NCI-H748 (cell line): Measurements from ENCODE around the gene MRPS24.

ENCODE experiments used
- DNase-seq: peaks from one replicate; lab custom pipeline; 2025; ENCODE audit not compliant: unreplicated experiment; lab: John Stamatoyannopoulos, UW

MRPS24 gene

DNA sequence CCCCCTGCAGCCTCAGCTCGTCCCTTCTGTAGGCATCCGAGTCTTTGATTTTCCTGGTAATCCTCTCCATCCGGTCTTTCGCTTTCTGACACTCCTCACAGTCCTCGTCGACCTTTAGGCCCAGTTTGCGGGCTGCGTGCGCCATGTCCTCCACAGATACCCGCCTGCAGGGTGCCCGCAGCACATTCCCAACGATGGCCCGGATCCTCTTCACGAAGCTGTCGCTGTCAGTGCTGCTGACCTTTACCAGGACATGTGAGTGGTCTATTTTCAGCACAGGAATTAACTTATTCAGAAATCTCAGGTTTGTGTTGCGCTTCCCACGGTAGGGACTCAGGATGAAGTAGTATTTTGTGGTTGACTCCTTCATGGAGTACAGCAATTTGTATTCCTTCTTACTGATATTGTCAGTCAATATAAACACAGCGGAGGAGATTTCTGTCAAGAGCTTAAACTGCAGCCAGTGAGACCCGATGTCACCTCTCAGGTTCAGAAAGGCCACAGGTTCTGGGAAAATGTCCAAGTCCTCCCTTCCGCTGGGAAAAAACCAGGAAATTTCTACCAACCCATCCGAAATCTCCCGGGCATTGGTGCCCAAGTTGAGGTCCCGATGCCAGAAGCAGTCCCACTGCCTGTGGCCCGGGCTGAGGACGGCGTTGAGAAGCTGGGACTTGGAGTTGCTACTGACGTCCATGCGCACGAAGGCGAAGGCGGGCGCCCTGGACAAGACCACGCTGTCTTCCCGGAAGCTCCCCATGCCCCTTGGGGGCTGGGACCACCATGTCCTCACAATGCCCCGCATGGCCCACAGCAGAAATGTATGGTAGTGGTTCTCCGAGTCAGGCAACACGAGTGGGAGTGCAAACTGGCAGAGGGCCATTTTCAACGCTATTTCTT, 8.9 kb upstream of the MRPS24 start:
- no peak for DNase-seq

DNA sequence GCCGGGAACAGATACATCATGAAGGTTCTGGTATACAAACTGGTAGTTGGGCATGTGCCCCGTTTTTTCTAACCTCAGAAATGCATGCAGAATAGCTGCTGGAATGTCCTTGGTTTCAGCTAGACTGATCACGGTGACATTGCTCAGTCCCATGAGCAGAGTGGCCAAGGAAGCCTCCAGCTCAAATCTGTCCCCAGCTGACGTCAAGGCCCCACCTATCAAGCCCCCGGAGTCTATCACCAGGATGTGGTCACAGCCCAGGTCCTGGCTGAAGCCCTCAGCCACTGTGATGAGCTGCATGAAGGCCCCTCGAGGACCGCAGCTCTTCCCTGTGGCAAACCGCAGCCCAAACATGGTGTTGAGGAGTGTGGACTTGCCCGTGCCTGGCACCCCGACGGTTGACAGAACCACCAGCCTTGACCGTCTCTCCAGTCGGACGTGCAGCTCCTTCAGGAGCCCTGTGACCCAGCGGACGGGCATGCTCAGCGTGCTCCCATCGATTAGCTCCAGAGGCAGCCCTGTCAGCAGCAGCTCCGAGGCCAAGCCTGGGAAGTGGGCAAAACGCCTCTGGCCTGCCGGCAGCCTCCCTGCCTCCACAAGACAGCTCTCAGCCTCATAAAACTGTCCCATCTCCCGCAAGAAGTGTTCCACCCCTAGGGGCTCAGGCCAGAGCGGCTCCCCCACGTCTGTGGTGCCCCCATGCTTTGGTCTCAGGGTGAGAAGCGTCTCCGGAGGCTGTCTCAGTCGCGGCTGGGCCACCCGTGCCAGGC, 7.8 kb upstream of the MRPS24 start:
- no peak for DNase-seq

DNA sequence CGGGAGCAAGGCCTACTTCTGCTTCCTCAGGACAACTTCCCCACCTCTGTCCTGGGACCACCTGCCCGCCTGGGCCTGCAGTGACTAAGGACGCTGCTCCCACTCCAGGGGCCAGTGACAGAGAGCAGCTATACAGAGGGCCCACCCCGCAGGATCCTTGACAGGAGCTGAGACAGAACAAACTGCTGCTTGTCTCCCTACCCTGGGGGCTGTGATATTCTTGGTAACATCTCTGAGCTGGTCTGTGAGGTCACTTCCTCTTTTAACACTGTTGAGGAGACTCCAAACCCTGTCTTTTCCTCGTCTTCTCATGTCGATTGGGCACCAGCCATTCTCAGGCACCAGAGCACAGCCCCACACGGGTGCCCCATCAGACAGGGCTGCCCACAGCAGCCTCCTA, 6.9 kb upstream of the MRPS24 start:
- no peak for DNase-seq

DNA sequence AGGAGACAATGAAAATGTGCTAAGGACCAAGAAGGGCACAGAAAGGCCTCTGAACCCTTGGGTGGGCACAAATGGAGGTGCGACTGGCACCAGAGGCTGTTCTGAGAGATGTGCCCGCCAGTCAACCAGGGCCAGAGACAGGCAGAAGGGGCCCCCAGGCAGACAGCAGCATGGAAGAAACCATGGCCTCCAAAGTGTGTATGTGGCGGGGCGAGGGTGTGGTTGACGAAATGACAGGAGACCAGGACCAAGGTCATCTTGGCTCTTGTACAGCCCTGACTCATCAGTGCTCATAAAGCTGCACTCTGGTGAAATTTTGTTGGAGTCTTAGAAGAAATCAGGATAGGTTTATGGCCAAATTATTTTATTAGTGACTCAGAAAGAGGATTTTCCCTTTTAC, 4.0 kb upstream of the MRPS24 start:
- DNase-seq: no peak

DNA sequence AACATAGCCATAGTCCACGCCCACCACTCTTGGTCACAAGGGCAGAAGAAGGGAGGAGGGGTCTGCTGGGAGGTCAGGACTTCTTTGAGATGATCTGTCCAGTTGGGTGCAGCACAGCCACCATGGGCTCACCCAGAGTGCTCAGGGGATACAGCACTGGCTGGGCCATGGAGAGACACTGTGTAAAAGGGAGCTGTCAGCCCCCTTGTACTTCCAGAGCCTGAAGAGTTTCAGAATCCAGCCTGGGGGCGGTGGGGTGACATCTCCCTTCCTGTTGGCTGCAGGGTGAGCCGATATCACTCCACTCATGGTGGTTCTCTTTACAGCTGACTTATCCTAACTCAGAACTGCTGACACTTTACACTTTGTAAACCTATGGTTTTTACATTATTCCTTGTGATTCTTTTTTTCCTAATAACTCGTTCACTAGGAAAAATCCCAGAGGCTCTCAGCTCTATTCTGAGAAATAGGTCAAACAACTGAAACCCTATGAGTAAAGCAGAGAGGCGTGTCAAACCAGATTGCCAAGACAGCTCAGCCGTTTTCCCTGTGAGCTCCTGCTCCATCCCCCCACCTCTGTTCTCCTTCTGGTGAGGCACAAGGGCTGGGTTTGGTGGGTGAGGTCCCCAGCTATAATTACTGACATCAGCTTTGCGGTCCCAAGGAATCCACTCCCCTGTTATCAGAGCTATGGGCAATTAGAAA, 3.2 kb upstream of the MRPS24 start:
- no peak for DNase-seq

DNA sequence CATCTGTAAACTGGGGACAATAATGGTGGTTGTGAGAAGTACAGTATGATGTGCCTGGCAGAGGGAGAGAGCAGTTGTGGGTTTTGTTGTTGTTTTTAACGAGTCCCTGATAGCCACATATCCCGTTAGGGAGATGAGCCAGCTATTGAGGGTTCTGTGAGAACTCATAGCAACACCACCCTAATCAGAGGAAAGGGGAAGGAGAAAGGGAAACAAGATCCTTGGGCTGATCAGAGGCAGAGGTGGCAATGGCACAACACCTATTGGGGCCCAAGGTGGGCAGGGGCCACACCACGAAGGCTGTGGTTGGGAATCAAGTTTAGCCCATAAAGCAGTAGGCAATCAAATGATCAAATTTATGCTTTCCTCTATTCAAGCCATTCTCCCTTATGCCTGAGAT, 1.7 kb upstream of the MRPS24 start:
- no peak for DNase-seq

DNA sequence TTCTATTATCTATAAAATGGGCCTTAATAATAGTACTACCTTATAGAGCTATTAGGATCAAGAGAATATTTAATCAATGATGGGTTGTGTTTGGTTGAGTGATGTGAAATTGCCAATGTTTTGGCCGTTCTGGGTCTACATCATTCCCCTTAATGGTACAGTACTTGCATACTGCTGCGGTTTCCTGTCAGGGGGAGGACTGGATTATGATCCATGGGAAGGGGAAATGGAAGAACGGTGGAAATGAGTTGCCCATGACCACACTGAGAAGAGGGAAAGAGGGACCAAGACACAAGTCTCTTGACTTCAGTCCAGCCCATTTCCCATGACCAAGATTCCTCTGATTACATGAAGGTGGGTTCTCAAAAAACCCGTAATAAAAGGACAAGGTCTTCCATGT, 999 bp upstream of the MRPS24 start:
- DNase-seq: no peak

DNA sequence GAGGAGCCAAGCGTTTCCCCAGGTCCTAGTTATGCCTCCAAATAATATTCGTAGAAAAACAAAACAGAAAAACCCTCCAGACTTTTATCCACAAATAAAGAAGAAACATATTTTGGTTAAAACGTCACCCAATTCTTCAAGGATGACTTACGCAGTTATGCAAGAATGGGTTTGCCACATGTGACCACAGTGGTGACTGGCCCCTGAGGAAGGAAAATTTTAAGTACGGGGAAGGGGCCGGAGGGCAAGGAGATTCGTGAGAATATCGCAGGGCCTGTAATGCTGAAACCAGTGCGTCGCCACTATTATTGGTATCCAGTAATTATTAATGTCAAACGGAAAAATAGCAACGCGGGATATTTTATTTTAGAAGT, 537 bp upstream of the MRPS24 start:
- DNase-seq: no peak

DNA sequence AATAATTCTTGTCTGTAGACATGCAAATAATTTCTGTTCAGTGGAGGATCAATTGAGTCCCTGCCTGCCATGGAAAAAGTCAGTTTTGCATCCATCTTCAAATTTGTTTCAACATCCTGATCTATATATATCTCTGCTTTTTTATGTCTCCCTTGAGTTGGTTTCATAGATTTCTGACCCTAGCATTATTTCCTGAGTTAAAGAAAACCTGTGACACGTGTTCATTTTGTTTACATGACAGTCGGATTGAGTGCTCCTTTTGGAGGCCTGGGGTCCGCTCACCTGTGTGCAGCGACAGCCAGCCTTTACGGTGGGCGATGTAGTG, 674 bp downstream of the MRPS24 start:
- no peak for DNase-seq

DNA sequence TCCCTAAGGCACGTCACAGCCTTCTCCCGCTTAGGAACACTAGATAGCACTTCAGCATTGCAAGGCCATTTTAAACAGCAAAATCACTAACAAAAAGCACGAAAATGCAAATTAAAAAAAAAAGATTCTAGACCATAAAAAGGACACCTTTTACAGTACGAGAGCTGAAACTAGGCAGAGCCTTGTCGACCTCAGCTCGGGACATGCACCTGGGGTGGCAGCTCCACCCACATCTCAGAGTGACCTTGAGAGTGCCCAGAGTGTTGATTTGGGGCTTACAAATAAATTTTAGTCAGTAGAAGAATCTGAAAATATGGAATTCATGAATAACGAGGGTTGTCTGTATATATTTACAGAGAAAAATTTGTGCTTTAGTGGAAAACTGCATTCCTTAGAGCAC, 1.1 kb downstream of the MRPS24 start:
- no peak for DNase-seq

DNA sequence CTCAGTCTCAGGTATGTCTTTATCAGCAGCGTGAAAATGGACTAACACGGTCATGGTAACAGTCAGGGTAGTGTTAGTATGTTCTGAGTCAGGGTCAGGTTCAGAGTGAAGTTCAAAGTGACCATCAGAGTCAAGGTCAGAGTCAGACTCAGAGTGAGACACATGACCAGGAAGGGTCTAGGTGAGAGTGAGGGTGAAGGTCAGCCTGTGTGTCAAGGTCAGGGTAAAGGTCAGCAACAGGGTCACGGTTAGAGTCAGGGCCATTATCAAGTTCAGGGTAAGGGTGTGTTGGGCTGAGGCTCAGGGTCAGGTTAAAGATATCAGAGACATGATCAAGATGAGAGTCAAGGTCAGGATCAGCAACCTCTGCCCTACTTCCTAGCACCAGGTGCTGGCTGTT, 4.0 kb downstream of the MRPS24 start:
- no peak for DNase-seq

DNA sequence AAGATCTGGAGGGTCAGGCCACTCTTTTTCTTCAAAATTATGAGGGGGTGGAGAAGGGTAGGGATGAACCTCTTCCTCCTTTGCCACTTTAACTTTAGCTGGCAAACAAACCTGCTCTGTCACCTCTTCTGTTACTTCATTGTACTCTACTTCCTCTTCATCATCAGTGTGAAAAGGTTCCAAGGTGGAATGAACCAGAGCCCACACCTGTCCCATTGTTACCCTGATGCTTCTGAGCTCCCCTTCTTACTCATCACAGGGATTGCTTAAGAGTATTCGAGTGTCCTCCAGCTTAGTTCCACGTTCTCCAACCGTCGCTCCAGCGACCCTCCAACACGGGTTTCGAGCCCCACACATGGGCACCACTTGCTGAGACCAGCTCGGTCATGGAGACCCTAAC, 5.2 kb downstream of the MRPS24 start:
- no peak for DNase-seq

DNA sequence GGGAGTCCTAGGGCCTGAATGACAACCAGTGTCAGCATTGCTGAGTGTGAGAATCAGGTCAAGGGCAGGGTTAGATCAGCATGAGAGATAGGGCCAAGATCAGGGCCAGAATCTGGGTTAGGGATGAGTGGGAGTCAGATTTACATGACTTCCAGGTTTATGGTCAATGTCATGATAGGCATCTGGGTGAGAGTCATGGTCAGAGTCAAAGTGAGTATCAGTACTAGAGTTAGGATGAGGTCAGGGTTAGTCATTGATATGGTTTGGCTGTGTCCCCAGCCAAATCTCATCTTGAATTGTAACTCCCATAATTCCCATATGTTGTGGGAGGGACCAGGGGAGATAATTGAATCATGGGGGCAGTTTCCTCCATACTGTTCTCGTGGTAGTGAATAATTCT, 12.3 kb downstream of the MRPS24 start:
- no peak for DNase-seq

DNA sequence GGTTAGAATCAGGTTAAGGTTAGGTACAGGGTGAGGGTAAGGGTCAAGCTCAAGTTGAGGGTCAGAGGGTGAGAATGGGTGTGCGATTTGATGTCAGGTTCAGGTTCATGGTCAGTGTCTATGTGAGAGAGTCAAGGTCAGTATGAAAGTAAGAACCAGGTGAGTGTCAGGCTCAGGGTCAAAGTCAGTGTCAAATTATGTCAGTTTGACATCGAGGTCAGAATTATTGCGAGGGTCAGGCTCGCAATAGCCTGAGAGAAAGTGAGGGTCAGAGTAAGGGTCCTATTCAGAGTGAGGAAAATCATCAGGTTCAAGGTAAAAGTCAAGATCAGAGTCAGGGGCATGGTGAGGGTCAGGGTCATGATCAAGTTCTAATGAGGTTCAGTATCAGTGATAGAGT, 13.0 kb downstream of the MRPS24 start:
- no peak for DNase-seq

DNA sequence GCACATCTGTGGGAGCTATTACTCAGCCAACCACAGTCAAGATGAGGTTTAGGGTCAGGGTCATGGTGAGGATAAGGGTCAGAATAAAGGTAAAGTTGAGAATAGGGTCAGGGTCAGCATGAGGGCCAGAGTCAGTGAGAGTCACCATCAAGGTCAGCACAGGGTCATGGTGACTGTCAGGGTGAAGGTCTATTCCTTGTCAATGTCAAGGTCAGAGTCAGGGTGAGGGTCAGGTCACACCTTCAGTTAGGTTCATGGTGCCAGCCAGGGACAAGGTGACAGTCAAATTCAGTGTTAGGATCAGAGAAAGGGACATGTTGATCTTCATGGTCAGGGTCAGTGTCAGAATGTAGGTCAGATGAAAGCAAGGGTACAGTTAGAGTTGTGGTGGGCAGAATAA, 14.1 kb downstream of the MRPS24 start:
- DNase-seq: no peak

DNA sequence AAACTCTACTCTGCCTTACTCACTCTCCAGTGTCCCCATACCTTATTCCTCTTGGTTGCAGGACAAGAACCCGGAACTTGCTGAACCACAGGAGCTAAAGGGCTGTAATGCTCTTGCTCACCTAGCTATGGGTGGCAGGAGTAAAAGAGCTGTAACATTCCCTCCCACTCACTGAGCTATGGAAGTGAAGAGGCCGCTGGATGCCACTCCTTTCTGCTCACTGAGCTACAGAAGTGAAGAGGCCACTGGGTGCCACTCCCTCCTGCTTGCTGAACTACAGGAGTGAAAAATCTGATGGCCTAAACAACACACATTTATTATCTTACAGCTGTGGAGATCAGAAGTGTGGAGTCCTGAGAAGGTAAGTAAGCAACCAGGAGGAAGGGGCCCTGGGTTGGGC, 17.5 kb downstream of the MRPS24 start:
- DNase-seq: no peak

DNA sequence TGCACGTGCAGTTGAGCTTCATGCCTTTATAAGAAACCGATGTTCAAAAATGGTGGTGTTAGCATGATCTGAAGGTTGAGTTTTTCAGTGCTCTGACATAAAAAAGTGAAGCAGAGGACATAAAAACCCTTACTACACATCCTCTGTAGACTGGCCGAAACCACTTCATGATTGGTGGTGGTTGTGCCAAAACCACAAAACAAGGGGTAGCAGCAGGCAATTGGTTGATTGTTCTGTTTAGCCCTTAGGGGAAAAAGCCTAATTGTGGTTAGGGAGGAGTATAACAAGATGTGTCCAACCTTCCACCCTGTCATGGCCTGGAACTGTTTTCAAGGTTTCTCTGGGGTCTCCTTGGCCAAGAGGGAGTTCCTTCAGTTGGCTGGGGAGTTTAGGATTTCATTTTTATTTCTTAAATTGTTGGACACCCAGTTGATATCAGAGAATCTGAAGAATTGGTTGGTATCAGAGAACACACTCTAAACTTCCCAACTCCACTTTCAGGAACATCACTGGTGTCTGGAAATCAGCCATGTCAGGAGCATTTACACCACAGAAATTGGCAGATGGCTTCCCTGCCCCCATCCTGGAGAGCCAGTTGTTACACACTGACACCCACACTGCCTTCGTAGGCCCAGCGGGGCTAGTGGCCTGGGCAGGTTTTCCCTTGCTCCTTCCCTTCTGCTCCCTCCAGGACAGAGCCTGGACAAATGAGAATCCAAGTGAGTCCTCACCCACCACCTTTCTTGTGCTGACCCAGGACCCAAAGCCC, 18.8 kb downstream of the MRPS24 start:
- DNase-seq: no peak

DNA sequence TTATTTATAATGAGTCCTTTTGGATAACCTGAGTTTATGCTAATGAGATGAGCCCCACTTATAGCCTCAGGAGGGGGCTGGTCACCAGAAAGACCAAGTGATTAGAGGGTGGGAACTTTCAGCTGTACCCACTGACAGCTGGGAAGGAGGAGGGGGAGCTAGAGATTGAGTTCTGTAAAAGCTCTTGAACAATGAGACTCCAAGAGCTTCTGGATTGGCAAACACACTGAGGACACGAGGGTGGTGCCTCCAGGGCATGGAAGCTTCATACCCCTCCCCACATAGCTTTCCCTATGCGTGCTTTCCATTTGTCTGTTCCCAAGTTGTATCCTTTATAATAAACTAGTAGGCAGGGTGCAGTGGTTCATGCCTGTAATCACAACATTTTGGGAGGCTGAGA, 20.3 kb downstream of the MRPS24 start:
- peak; percentile 6 for DNase-seq

DNA sequence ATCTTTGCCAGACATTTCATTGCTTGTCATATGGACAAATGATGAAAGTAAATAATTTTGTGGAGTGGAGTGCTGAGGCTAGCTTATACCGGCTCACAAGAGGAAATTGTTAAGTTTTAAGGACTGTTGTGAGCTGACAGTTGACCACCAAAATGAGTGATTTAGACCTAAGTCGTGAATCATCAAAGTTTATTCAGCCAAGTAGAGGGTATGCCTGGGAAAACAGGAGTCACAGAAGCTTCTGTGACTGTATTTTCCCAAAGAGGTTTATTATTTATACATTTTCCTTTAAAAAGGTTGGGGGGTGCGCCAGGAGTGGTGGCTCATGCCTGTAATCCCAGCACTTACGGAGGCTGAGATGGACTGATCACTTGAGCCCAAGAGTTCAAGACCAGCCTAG, 21.8 kb downstream of the MRPS24 start:
- DNase-seq: no peak

DNA sequence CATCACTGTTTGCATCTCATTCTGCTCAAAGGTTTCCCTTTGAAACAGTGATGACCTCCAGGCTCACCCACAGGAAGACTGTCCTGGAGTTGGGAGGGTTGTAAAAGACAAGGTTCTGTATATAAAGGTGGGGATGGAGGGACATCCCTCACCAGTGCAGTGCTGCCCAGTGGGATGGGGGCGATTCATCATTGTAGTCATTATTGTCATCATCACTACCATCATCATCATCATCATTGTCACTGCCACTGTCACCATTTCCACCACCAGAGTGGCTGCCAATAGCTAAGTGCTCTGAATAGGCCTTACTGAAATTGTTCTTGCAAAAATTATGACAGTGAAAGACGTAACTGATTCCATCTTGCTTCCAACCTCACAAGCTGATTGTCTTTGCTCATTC, 24.7 kb downstream of the MRPS24 start:
- no peak for DNase-seq

DNA sequence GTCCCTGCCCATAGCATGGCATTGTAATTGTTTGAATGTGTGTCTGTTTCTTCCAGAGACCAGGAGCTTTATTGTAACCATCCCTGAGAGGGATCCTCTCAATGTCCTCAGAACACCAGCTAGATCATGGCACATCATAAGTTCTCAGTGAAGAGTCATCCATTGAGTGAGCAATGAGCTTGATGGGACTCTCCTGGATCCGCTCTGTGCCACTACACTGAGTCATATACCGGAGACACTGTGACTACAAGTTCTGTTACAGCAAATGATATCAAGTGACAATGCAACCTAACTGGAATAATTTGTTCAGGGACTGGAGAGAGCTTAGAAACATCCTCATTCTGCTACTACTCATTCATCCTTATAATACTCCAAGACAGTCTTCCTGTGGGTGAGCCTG, 25.1 kb downstream of the MRPS24 start:
- DNase-seq: no peak
